GM23248 (cell line): ENCODE results near the gene TRIM13.
"Not testable (repeated sequence)": the region's sequence is repeated elsewhere in the genome, so short reads cannot be mapped to it uniquely, and the experiment has no call there.

Source experiments
- EZH2 ChIP-seq: fragments of 200-600 bp; sonication (generic); IDR thresholded peaks from 2 replicates; pipeline ENCODE4 v1.6.1; 2018; ENCODE audit warnings: antibody characterized with exemption, mild to moderate bottlenecking; ENCODE audit not compliant: insufficient read depth, poor library complexity, severe bottlenecking
- EZH2phosphoT487 ChIP-seq: fragments of 200-600 bp; sonication (generic); IDR thresholded peaks from 2 replicates; pipeline ENCODE4 v1.6.1; 2018; ENCODE audit warnings: antibody characterized with exemption, moderate library complexity, mild to moderate bottlenecking, low read depth; ENCODE audit not compliant: insufficient read depth

DNA sequence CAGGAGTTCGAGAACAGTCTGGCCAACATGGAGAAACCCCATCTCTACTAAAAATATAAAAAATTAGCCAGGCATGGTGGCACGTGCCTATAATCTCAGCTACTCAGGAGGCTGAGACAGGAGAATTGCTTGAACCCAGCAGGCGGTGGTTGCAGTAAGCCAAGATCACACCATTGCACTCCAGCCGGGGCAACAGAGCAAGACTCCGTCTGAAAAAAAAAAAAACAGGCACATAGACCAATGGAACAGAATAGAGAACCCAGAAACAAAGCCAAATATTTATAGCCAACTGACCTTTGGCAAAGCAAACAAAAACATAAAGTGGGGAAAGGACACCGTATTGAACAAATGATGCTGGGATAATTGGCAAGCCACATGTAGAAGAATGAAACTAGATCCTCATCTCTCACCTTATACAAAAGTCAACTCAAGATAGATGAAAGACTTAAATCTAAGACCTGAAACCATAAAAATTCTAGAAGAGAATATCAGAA lies 48.0 kb upstream of the TRIM13 start:
- TF ChIP-seq EZH2phosphoT487, EZH2: not testable (repeated sequence)
